WTC11 (cell line): ENCODE data around the gene MAS1. TPM values are rescaled to one million over a fixed set of nuclear protein-coding genes. Genes with fewer than 3 reads are reported as not detected.

ENCODE experiments used
- ATAC-seq: fragments of 200-7000 bp; cut with Tn5 transposase; 2 replicates; pipeline ENCODE4 v1.10.0; 2021; ENCODE audit warnings: mild to moderate bottlenecking, moderate library complexity
- CTCF ChIA-PET: fragments of 300-600 bp; sonication (Branson Sonifier 250); formaldehyde crosslinking; loops from one replicate; lab custom pipeline; 2021; ENCODE audit warnings: antibody characterized with exemption; lab: Charles Lee
- POLR2A ChIA-PET: fragments of 350-600 bp; sonication (Branson Sonifier 250); formaldehyde crosslinking; loops from one replicate; lab custom pipeline; 2021; ENCODE audit warnings: antibody characterized with exemption; lab: Charles Lee
- DNase-seq: peaks from one replicate; pipeline ENCODE4 v3.0.0; 2021; ENCODE audit warnings: low spot score
- H3K27ac Mint-ChIP-seq: 2 replicates; pipeline ENCODE4 v1.8.0; 2021; ENCODE audit warnings: mixed read lengths
- H3K27me3 Mint-ChIP-seq: 2 replicates; pipeline ENCODE4 v1.8.0; 2021; ENCODE audit warnings: low read depth, mild to moderate bottlenecking, moderate library complexity, mixed read lengths
- H3K36me3 Mint-ChIP-seq: 2 replicates; pipeline ENCODE4 v1.8.0; 2021; ENCODE audit warnings: mixed read lengths
- H3K4me1 Mint-ChIP-seq: 2 replicates; pipeline ENCODE4 v1.8.0; 2022; ENCODE audit warnings: mixed read lengths
- H3K4me3 Mint-ChIP-seq: 2 replicates; pipeline ENCODE4 v1.8.0; 2021; ENCODE audit warnings: mild to moderate bottlenecking, moderate library complexity, mixed read lengths
- H3K9me3 Mint-ChIP-seq: 2 replicates; pipeline ENCODE4 v1.8.0; 2021; ENCODE audit warnings: mixed read lengths
- AFF4 ChIP-seq: sonication (generic); formaldehyde crosslinking; IDR thresholded peaks from 2 replicates; pipeline ENCODE4 v1.8.1; 2023; ENCODE audit warnings: mild to moderate bottlenecking, missing genetic modification reagents, borderline replicate concordance
- AR ChIP-seq: fragments of 250-450 bp; sonication (Bioruptor Pico); IDR thresholded peaks from 2 replicates; pipeline ENCODE4 v1.9.0; 2021; ENCODE audit warnings: mild to moderate bottlenecking
- ARID4B ChIP-seq: sonication (generic); formaldehyde crosslinking; IDR thresholded peaks from 2 replicates; pipeline ENCODE4 v1.8.0; 2023; ENCODE audit warnings: missing genetic modification reagents, mild to moderate bottlenecking, borderline replicate concordance
- CBFB ChIP-seq: sonication (generic); formaldehyde crosslinking; IDR thresholded peaks from 2 replicates; pipeline ENCODE4 v1.8.1; 2022; ENCODE audit warnings: mild to moderate bottlenecking, low read depth, missing genetic modification reagents
- E2F1 ChIP-seq: sonication (generic); formaldehyde crosslinking; IDR thresholded peaks from 2 replicates; pipeline ENCODE4 v1.8.0; 2022; ENCODE audit warnings: mild to moderate bottlenecking, missing genetic modification reagents
- FOXJ3 ChIP-seq: sonication (generic); formaldehyde crosslinking; IDR thresholded peaks from 2 replicates; pipeline ENCODE4 v1.9.0; 2021; ENCODE audit warnings: missing genetic modification reagents, mild to moderate bottlenecking, borderline replicate concordance
- JAZF1 ChIP-seq: fragments of 250-450 bp; sonication (Bioruptor Pico); IDR thresholded peaks from 2 replicates; pipeline ENCODE4 v1.9.0; 2021; ENCODE audit warnings: moderate library complexity, mild to moderate bottlenecking, inconsistent platforms
- KAT7 ChIP-seq: sonication (generic); formaldehyde crosslinking; IDR thresholded peaks from 2 replicates; pipeline ENCODE4 v1.8.1; 2023; ENCODE audit warnings: missing genetic modification reagents, mild to moderate bottlenecking, borderline replicate concordance
- NFATC4 ChIP-seq: fragments of 250-450 bp; sonication (Bioruptor Pico); IDR thresholded peaks from 2 replicates; pipeline ENCODE4 v1.9.0; 2021; ENCODE audit warnings: mild to moderate bottlenecking
- NR3C1 ChIP-seq: sonication (generic); formaldehyde crosslinking; conservative IDR thresholded peaks from 2 replicates; pipeline ENCODE4 v1.8.1; 2023; ENCODE audit warnings: low read depth, mild to moderate bottlenecking, missing genetic modification reagents
- RELA ChIP-seq: sonication (generic); formaldehyde crosslinking; IDR thresholded peaks from 2 replicates; pipeline ENCODE4 v1.8.1; 2022; ENCODE audit warnings: missing genetic modification reagents, mild to moderate bottlenecking, borderline replicate concordance
- SMAD4 ChIP-seq: sonication (generic); formaldehyde crosslinking; IDR thresholded peaks from 2 replicates; pipeline ENCODE4 v1.8.0; 2022; ENCODE audit warnings: mild to moderate bottlenecking, missing genetic modification reagents
- TCF7 ChIP-seq: sonication (generic); formaldehyde crosslinking; IDR thresholded peaks from 2 replicates; pipeline ENCODE4 v1.8.0; 2022; ENCODE audit warnings: mild to moderate bottlenecking, low read depth, missing genetic modification reagents, moderate library complexity
- ZMAT4 ChIP-seq: fragments of 250-450 bp; sonication (Bioruptor Pico); IDR thresholded peaks from 2 replicates; pipeline ENCODE4 v1.9.0; 2021; ENCODE audit warnings: mild to moderate bottlenecking
- ZNF121 ChIP-seq: sonication (generic); formaldehyde crosslinking; IDR thresholded peaks from 2 replicates; pipeline ENCODE4 v1.8.0; 2023; ENCODE audit warnings: missing genetic modification reagents
- ZNF232 ChIP-seq: sonication (generic); formaldehyde crosslinking; IDR thresholded peaks from 2 replicates; pipeline ENCODE4 v1.8.0; 2022; ENCODE audit warnings: mild to moderate bottlenecking, missing genetic modification reagents
- ZNF416 ChIP-seq: fragments of 250-450 bp; sonication (Bioruptor Pico); IDR thresholded peaks from 2 replicates; pipeline ENCODE4 v1.9.0; 2021; ENCODE audit warnings: mild to moderate bottlenecking, inconsistent platforms
- total RNA-seq: library from RNA; stranded (reverse); gene quantifications from 3 replicates; pipeline ENCODE4 v1.2.3, GENCODE V29; 2021

MAS1 gene
- total RNA-seq, 1 experiment from 2014 or later = 0.68 TPM

- ChIA-PET CTCF (interaction anchor here (1.0 kb wide), 1 partner anchor 116 kb away, joined by 3 read pairs; no protein-coding TSS in a partner anchor), POLR2A (no interaction called here)
- no peak for DNase-seq
- ATAC-seq = no peak
- Mint-ChIP-seq H3K36me3 (no peaks in the 10 kb centered on the region), H3K9me3 (peaks cover 8% of the 10 kb centered on the region; the same call in 1 of the 2 replicates), H3K4me1 (peaks cover 13% of the 10 kb centered on the region), H3K27ac (no peak overlapping the region), H3K27me3 (no peaks in the 10 kb centered on the region), H3K4me3 (no peak overlapping the region)
- TF ChIP-seq TCF7 (CRISPR knock-in tag) = no peak
- TF ChIP-seq AR (CRISPR knock-in tag) = no peak
- TF ChIP-seq ARID4B (CRISPR knock-in tag) = no peak
- TF ChIP-seq KAT7 (CRISPR knock-in tag) = no peak
- TF ChIP-seq ZNF416 (CRISPR knock-in tag) = no peak
- no peak for TF ChIP-seq RELA (CRISPR knock-in tag)
- no peak for TF ChIP-seq AFF4 (CRISPR knock-in tag)
- no peak for TF ChIP-seq ZMAT4 (CRISPR knock-in tag)
- no peak for TF ChIP-seq NFATC4 (CRISPR knock-in tag)
- no peak for TF ChIP-seq NR3C1 (CRISPR knock-in tag)
- TF ChIP-seq CBFB (CRISPR knock-in tag) = no peak
- no peak for TF ChIP-seq ZNF232
- no peak for TF ChIP-seq SMAD4 (CRISPR knock-in tag)
- no peak for TF ChIP-seq JAZF1
- no peak for TF ChIP-seq E2F1
- no peak for TF ChIP-seq FOXJ3
- no peak for TF ChIP-seq ZNF121
These were observed 10.9 kb upstream of the MAS1 start for GRCh38 chr6:159879856-159880255.
